22Rv1 (cell line): ENCODE data around the gene PREP.

Experiments used
- H3K27ac ChIP-seq: fragments of 450-650 bp; 2 replicates; pipeline ENCODE4 v1.5.1; 2017
- CTCF ChIP-seq: fragments of 450-650 bp; IDR thresholded peaks from 2 replicates; pipeline ENCODE4 v1.5.1; 2017; ENCODE audit warnings: mild to moderate bottlenecking
- ZFX ChIP-seq: fragments of 450-650 bp; IDR thresholded peaks from 2 replicates; pipeline ENCODE4 v1.6.1; 2017; ENCODE audit warnings: antibody characterized with exemption, borderline replicate concordance

PREP gene

GRCh38 chr6:105276374-105276773 lies 126.5 kb downstream of the PREP start:
- H3K27ac ChIP-seq, result no peak overlapping the region
- TF ChIP-seq ZFX, result no peak
- no peak for TF ChIP-seq CTCF

- H3K27ac ChIP-seq, result no peak overlapping the region
- TF ChIP-seq ZFX (no peak), CTCF (no peak)
Observed at GRCh38 chr6:105275542-105275941, 127.3 kb downstream of the PREP start.

- no peak for TF ChIP-seq ZFX
- no peak for TF ChIP-seq CTCF
- no peak overlapping the region for H3K27ac ChIP-seq
Observed at GRCh38 chr6:105274678-105275077, 128.2 kb downstream of the PREP start.

GRCh38 chr6:105273589-105273988 lies 129.3 kb downstream of the PREP start:
- no peak for TF ChIP-seq ZFX
- TF ChIP-seq CTCF, result no peak
- H3K27ac ChIP-seq, result no peak overlapping the region

- no peak for TF ChIP-seq ZFX
- no peak for TF ChIP-seq CTCF
- H3K27ac ChIP-seq, result no peak overlapping the region
Observed at GRCh38 chr6:105272786-105273185, 130.1 kb downstream of the PREP start.

GRCh38 chr6:105270511-105270910 lies 132.4 kb downstream of the PREP start:
- TF ChIP-seq CTCF (no peak), ZFX (no peak)
- H3K27ac ChIP-seq, result no peak overlapping the region

- H3K27ac ChIP-seq, result no peak overlapping the region
- TF ChIP-seq CTCF (no peak), ZFX (no peak)
Observed at GRCh38 chr6:105269390-105269789, 133.5 kb downstream of the PREP start.
